Brain microvascular endothelial cell (primary cell): Measurements from ENCODE around the gene GLI1.

Experiments used
- DNase-seq: peaks from one replicate; pipeline ENCODE4 v3.0.0-alpha.2; 2020
- H3K27ac ChIP-seq: fragments of 250-450 bp; sonication (Bioruptor Pico); 2 replicates; pipeline ENCODE4 v1.5.1; 2020; ENCODE audit warnings: mild to moderate bottlenecking, moderate library complexity
- H3K27me3 ChIP-seq: fragments of 250-450 bp; sonication (Bioruptor Pico); replicated peaks from 2 replicates; pipeline ENCODE4 v1.5.1; 2020; ENCODE audit warnings: mild to moderate bottlenecking
- H3K36me3 ChIP-seq: fragments of 250-450 bp; sonication (Bioruptor Pico); replicated peaks from 2 replicates; pipeline ENCODE4 v1.5.1; 2020; ENCODE audit warnings: mild to moderate bottlenecking
- H3K4me3 ChIP-seq: 2 replicates; pipeline ENCODE4 v1.5.1; 2011; ENCODE audit warnings: low read depth, mild to moderate bottlenecking, control low read depth, low read length, moderate library complexity
- CTCF ChIP-seq: IDR thresholded peaks from 2 replicates; pipeline ENCODE4 v1.5.1; 2011; ENCODE audit warnings: low read depth, mild to moderate bottlenecking, moderate library complexity, low read length, control low read depth, inconsistent platforms; ENCODE audit errors: missing control alignments
- in situ Hi-C: cut with HindIII; loops from 2 replicates; pipeline ENCODE4 v1.10.0; 2017; ENCODE audit warnings: low sequenced_read_pairs, low pct_ligation_motif_present

Gene GLI1

DNA sequence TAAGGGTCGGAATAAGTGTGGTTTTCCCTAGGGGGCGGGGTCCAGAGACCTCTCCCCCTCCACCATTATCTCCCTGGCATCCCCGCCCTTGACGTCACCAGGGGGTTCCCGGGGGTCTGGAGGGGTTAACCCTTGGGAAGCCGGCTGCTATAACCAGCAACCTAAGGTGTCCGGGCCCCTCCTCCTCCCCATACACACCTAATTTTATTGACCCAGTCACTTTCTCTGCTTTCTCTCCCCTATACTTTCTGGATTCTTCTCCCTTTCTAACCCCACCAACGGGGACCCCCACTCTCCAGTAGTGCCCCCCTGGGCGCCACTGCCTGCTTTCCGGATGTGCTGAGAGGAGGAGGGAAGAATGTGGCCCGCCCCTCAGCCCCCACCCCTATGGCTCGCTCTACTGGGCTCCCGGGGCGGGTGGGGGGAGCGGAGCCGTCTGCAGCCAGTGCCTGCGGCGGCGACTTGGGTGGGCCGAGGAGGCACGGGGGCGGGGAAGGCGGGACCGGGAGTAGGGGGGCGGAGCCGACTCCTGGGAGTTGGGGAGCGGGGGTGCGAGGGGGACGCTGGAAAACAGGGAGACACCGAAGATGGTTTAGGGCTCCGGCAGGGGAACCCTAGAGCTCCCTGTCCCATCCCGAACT is 1.8 kb downstream of the GLI1 start:
- TF ChIP-seq CTCF: no peak
- H3K27me3 ChIP-seq: peaks cover 4% of the 10 kb centered on the region
- in situ Hi-C loops: no loop called here

DNA sequence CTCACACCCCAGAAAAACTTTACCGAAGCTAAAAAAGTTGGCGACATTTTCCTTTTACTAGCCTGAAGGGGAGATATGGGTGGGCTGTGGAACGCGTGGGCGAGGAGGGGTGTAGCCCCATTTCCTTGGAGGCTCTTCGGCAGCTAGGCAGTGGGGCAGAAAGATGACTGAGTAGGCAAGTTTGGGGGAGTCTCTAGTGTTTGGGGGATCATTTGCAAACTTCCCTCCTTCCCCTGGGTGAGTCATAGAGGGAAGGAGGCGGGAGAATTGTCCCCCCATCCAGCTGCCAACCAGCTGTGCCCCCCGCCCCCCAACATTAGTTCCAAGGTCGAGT is 2.3 kb downstream of the GLI1 start:
- in situ Hi-C loops: no loop called here
- peaks cover 4% of the 10 kb centered on the region for H3K27me3 ChIP-seq
- no peak for DNase-seq
- no peaks in the 10 kb centered on the region for H3K36me3 ChIP-seq
- H3K4me3 ChIP-seq: peak overlapping the region; percentile 67
- no peak for TF ChIP-seq CTCF
- no peak overlapping the region for H3K27ac ChIP-seq

More for the DNA sequence above, 1.8 kb downstream of the GLI1 start:
- DNase-seq: no peak
- Histone ChIP-seq H3K36me3 (no peaks in the 10 kb centered on the region), H3K4me3 (peak overlapping the region; percentile 67), H3K27ac (no peak overlapping the region)

GRCh38 chr12:57462251-57462911 is 2.8 kb downstream of the GLI1 start:
- Histone ChIP-seq H3K27ac (no peak overlapping the region), H3K27me3 (peaks cover 4% of the 10 kb centered on the region), H3K36me3 (no peaks in the 10 kb centered on the region), H3K4me3 (peak overlapping the region; percentile 67)
- TF ChIP-seq CTCF: peak; percentile 96
- peak; percentile 80 for DNase-seq
- in situ Hi-C loops: no loop called here

GRCh38 chr12:57462912-57463253 is 3.3 kb downstream of the GLI1 start:
- DNase-seq: no peak
- Histone ChIP-seq H3K27me3 (peaks cover 4% of the 10 kb centered on the region), H3K36me3 (no peaks in the 10 kb centered on the region), H3K27ac (no peak overlapping the region), H3K4me3 (no peak overlapping the region)
- in situ Hi-C loops: no loop called here
- no peak for TF ChIP-seq CTCF

GRCh38 chr12:57464569-57464968 is 5.0 kb downstream of the GLI1 start:
- no peak for DNase-seq
- TF ChIP-seq CTCF: no peak
- Histone ChIP-seq H3K27ac (no peak overlapping the region), H3K36me3 (no peaks in the 10 kb centered on the region), H3K4me3 (no peak overlapping the region), H3K27me3 (peaks cover 4% of the 10 kb centered on the region)
- in situ Hi-C loops: no loop called here
